Measurements from ENCODE around the gene WDR4.

DNA sequence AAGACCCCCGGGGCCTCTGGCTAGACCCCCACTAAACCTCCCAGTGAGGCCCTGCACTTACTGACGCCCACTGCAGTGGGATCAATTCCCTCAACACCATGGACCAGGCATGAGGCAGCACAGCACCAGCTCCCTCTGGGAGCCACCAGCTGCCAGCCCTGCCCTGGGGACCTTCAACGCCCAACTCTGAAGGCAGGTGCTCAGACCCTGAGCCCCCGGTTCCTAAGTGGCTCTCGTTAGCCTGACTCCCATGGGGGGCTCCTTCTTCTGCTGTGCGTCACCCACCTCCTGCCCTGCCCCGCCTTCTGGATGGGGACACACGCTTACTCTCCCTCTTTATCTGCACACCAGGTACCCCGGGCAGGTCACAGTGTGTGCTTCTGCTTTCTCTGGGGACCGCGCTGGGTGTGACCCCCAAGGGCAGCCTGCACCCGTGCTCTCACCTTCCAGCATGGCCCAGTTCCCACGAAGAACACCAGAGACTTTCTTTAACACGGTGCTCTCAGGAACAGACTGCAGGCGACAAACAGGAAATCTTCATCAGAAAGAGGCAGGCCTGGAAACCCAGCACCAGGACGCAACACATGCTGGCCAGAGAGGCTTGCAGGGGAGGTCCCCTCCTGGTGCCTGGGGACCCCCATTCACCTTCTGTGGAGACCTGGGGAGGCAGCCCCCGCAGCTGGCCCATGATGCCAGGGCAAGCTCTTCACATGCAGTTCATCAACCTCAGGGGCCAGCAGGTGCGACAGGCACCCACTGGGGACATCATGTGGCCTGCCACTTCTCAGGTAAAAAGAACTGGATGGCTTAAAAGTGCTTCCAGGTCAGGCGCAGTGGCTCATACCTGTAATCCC lies 27.3 kb downstream of the WDR4 start:
- TF ChIP-seq CHD2 (IDR thresholded peaks at IDR 0.05; ENCODE audit: low read depth, low read length) (no peak), KLF11 (CRISPR knock-in tag; IDR thresholded peaks at IDR 0.05) (no peak), MLX (CRISPR knock-in tag; IDR thresholded peaks at IDR 0.05) (no peak), SALL2 (CRISPR knock-in tag; IDR thresholded peaks at IDR 0.05) (no peak), ZNF703 (CRISPR knock-in tag; IDR thresholded peaks at IDR 0.05; ENCODE audit: borderline replicate concordance) (no peak)

Data from HepG2 (cell line).